NCI-H524 treated with DMSO at 0.1 percent for 48 hours (cell line): ENCODE results near the gene ZNF580.

ENCODE experiments used
- DNase-seq: peaks from one replicate; lab custom pipeline; 2025; lab: John Stamatoyannopoulos, UW

ZNF580 gene

GRCh38 chr19:55606471-55606787 lies 34.4 kb upstream of the ZNF580 start:
- no peak for DNase-seq

GRCh38 chr19:55606817-55607216 lies 34.0 kb upstream of the ZNF580 start:
- DNase-seq, result no peak

DNA sequence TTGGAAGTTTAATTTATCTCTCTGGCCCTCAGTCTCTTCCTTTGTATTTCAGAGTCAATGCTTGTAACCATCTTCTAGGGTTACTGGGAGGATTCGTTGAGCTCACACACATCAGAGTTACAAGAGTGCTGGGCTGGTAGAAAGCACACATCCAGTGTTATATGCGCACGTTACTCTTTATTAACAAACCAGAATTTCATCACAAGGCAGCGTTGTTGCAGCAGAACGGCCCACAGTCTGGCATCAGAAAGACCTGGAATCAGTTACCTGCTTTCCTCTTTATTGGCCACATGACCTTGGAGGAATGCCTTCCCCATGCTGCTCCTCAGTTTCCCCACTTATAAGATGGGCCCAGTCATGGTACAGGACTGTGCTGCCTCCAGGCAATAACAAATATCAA lies 31.5 kb upstream of the ZNF580 start:
- DNase-seq, result no peak

DNA sequence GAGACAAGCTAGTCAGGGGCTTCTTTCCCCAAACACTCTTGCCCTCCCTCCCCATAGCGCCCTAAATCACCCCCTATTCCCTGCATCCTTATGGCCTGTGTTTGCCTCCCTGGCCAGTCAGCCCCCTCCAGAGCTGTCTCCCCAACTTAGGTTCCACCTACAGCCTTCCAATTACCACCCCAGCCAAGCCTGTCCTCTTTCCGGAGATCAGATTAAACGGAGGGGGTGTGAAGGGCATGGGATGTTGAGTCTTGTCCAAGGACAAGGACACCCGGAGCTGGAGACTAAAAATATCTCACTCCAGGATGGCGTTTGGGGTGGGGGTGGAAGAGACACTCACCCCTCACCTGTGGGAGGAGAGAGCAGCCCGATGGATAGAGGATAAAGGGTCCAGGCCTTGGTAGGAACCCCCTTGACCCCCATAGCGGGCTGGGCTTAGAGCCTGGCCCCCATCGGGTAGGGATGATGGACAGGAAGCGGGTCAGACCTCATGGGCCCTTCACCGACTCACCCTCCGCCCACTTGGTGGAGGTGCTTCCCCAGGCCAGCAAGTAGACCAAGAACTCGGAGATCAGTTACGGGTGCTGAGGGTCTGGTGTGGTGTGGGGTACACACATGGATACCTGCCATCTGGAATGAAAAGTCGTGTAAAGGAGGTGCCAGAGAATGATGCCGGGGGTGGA lies 29.4 kb upstream of the ZNF580 start:
- no peak for DNase-seq

DNA sequence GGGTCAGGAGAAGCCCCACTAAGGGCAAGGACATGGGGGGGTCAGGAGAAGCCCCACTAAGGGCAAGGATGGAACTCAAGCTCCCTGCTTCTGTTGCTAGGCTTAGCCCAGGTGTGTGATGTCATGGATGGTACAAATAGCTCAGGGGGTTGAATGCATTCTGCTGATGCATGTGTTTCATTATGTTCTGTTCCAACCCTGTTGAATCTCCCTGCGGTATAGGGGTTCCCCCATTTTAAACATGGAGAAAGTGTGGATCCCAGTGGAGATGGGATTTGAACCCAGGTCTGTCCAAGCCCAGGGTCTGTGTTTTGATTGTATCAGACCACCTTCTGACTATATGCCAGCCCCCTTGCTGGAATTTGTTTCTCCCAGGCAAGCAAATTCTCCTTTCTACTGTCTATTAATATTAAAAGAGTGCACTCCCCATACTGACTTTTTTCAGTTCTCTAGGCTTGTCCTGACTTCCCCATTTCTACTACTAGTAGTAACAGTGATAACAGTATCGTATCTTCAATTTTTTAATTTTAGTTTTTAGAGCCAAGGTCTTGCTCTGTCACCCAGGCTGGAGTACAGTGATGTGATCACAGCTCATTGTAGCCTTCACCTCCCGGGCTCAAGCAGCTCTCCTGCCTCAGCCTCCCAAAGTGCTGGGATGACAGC lies 28.7 kb upstream of the ZNF580 start:
- DNase-seq, result no peak

DNA sequence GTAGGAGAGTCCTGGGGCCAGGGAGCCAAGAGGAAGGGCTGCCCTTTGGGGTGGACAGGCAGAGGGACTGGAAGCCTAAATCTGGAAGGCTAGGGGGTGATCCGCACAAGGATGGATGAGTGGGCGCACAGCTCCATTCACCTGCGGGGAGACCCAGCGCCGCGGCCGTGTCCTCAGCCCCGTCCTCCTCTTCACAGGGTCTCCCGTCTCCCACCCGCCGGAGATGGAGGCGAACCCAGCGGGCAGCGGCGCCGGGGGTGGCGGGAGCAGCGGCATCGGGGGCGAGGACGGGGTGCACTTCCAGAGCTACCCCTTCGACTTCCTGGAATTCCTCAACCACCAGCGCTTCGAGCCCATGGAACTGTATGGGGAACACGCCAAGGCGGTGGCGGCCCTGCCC lies 27.4 kb upstream of the ZNF580 start:
- DNase-seq, result no peak

- no peak for DNase-seq
Observed at GRCh38 chr19:55613930-55614710, 26.7 kb upstream of the ZNF580 start.

DNA sequence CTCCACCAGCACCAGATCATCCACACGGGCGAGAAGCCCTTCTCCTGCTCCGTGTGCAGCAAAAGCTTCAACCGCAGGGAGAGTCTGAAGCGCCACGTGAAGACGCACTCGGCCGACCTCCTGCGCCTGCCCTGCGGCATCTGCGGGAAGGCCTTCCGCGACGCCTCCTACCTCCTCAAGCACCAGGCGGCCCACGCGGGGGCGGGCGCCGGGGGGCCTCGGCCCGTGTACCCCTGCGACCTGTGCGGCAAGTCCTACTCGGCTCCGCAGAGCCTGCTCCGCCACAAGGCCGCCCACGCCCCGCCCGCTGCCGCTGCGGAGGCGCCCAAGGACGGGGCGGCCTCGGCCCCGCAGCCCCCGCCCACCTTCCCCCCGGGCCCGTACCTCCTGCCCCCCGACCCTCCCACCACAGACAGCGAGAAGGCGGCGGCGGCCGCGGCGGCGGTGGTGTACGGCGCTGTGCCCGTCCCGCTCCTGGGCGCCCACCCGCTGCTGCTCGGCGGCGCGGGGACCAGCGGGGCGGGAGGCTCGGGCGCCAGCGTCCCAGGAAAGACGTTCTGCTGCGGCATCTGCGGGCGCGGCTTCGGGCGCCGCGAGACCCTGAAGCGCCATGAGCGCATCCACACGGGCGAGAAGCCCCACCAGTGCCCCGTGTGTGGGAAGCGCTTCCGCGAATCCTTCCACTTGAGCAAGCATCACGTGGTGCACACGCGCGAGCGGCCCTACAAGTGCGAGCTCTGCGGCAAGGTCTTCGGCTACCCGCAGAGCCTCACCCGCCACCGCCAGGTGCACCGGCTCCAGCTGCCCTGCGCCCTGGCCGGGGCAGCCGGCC lies 25.9 kb upstream of the ZNF580 start:
- no peak for DNase-seq

- DNase-seq, result no peak
Observed at GRCh38 chr19:55615543-55616394, 25.0 kb upstream of the ZNF580 start.

DNA sequence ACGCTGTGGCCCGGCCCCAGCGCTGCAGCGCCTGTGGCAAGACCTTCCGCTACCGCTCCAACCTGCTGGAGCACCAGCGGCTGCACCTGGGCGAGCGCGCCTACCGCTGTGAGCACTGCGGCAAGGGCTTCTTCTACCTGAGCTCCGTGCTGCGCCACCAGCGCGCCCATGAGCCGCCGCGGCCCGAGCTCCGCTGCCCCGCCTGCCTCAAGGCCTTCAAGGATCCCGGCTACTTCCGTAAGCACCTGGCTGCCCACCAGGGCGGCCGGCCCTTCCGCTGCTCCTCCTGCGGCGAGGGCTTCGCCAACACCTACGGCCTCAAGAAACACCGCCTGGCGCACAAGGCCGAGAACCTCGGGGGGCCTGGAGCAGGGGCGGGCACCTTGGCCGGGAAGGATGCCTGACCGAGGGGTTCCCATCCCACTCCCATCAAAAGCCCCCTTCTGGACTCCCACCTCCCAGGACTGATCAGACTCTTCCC lies 24.4 kb upstream of the ZNF580 start:
- no peak for DNase-seq

DNA sequence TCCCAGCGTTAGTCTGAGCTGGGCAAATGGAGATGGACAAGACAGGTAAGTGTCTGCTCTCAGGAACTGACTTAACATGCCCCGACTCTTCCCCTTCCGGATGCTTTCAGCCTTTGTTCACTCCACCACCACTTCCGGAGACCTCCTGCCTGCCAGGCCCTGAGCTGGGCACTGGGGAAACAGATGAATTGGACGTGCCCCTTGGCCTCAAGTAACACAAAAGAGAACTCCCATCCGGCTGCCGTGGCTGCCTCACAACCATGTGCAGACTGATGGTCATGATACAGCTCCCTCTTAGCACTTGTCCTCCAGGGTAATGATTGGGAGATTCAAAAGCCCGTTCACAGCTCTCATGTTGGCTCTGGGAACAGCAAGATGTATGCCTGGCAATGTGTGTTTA lies 23.4 kb upstream of the ZNF580 start:
- DNase-seq, result no peak

GRCh38 chr19:55618426-55618825 lies 22.4 kb upstream of the ZNF580 start:
- no peak for DNase-seq

- DNase-seq, result no peak
Observed at GRCh38 chr19:55619286-55619685, 21.5 kb upstream of the ZNF580 start.

GRCh38 chr19:55620410-55621204 lies 20.2 kb upstream of the ZNF580 start:
- no peak for DNase-seq

DNA sequence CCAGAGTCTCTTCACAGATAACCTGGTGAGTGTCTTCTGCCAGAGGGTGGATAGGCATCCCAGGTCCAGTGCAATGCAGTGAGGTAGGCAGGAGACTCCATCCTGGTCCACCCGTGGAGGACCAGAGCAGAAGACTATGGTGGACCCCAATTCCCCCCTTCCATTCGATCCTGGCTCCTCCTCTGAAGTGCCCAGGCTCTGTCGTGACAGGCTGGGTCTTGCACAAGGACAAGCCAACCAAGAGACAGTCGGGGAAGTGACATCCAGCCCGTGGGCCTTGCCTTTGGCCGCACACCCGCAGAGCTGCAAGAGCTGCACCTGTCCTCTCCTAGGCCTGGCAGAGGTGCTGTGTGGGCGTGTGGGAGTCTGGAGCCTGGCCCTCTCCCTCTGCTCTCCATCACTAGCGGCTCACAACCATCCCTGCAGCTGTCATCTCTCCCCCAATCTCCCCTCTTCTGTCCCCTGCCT lies 19.6 kb upstream of the ZNF580 start:
- DNase-seq, result no peak

GRCh38 chr19:55621673-55622231 lies 19.1 kb upstream of the ZNF580 start:
- no peak for DNase-seq

GRCh38 chr19:55622242-55622969 lies 18.4 kb upstream of the ZNF580 start:
- no peak for DNase-seq

DNA sequence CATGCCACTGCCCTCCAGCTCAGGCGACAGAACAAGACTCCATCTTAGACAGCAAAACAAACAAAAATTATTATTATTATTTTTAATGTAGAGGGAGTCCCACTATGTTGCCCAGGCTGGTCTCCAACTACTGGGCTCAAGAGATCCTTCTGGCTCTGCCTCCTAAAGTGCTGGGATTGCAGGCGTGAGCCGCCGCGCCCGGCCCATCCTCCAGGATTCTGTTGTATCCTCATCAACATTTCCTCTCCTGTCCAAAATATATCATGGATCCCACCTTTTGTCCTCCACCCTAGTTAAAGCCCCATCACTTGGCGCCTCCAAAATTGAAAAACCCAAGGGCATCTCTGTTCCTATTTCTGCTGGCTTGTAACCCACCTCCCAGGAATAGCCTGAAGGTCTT lies 17.7 kb upstream of the ZNF580 start:
- DNase-seq, result no peak

- no peak for DNase-seq
Observed at GRCh38 chr19:55623561-55623960, 17.2 kb upstream of the ZNF580 start.
